Type B pancreatic cell (in vitro differentiated cells): Measurements from ENCODE around the gene TMPRSS3. TPM values are rescaled to one million over a fixed set of nuclear protein-coding genes. Genes with fewer than 3 reads are reported as not detected.

Source experiments
- DNase-seq: peaks from one replicate; pipeline ENCODE4 v3.0.0; 2021; ENCODE audit warnings: mixed read lengths; ENCODE audit not compliant: unreplicated experiment; ENCODE audit errors: extremely low spot score
- H3K27ac Mint-ChIP-seq: 2 replicates; pipeline ENCODE4 v1.8.0; 2021; ENCODE audit warnings: mild to moderate bottlenecking, mixed read lengths
- H3K27me3 Mint-ChIP-seq: 2 replicates; pipeline ENCODE4 v1.8.0; 2021; ENCODE audit warnings: mixed read lengths
- H3K36me3 Mint-ChIP-seq: 2 replicates; pipeline ENCODE4 v1.8.0; 2021; ENCODE audit warnings: mixed read lengths
- H3K4me1 Mint-ChIP-seq: one replicate; pipeline ENCODE4 v1.8.0; 2021; ENCODE audit warnings: mixed read lengths; ENCODE audit not compliant: unreplicated experiment
- H3K4me3 Mint-ChIP-seq: 2 replicates; pipeline ENCODE4 v1.8.0; 2021; ENCODE audit warnings: mild to moderate bottlenecking, mixed read lengths
- H3K9me3 Mint-ChIP-seq: 2 replicates; pipeline ENCODE4 v1.8.0; 2021; ENCODE audit warnings: mixed read lengths
- total RNA-seq: library from RNA; stranded (reverse); gene quantifications from 2 replicates; pipeline ENCODE4 v1.2.1, GENCODE V29; 2021; ENCODE audit warnings: low replicate concordance
- TF ChIP-seq, protein P1 (sequence below): fragments of 200-600 bp; sonication (generic); conservative IDR thresholded peaks from 2 replicates; pipeline ENCODE4 v1.5.0; 2021; ENCODE audit warnings: antibody characterized with exemption, mild to moderate bottlenecking

Gene TMPRSS3
- total RNA-seq, 1 donor from 2014 or later = 1.3 TPM

DNA sequence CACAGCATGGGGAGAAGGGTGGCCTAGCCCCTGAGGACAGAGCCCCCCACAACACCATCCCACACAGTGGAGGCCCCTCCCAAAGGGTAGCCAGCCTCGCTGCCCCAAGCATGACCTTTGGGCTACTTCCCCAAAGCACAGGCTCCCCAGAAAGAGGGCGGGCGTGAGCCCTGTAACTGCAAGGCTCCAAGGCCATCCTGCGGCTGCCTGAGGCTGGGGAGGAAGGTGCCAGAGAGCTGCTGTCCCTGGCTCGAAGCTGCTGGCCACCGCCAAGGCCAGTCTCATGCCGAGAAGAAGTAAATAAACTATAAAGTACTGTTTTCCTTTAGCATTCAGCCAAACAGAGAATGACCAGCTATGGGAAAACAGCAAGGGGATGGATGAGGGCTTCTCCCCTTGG, 35.3 kb upstream of the TMPRSS3 start:
- Mint-ChIP-seq H3K36me3 (no peaks in the 10 kb centered on the region), H3K4me1 (no peaks in the 10 kb centered on the region), H3K4me3 (no peak overlapping the region), H3K27ac (no peak overlapping the region), H3K9me3 (peaks cover 7% of the 10 kb centered on the region), H3K27me3 (peaks cover 32% of the 10 kb centered on the region)
- TF ChIP-seq, protein P1, sequence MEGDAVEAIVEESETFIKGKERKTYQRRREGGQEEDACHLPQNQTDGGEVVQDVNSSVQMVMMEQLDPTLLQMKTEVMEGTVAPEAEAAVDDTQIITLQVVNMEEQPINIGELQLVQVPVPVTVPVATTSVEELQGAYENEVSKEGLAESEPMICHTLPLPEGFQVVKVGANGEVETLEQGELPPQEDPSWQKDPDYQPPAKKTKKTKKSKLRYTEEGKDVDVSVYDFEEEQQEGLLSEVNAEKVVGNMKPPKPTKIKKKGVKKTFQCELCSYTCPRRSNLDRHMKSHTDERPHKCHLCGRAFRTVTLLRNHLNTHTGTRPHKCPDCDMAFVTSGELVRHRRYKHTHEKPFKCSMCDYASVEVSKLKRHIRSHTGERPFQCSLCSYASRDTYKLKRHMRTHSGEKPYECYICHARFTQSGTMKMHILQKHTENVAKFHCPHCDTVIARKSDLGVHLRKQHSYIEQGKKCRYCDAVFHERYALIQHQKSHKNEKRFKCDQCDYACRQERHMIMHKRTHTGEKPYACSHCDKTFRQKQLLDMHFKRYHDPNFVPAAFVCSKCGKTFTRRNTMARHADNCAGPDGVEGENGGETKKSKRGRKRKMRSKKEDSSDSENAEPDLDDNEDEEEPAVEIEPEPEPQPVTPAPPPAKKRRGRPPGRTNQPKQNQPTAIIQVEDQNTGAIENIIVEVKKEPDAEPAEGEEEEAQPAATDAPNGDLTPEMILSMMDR = no peak
- DNase-seq = no peak

DNA sequence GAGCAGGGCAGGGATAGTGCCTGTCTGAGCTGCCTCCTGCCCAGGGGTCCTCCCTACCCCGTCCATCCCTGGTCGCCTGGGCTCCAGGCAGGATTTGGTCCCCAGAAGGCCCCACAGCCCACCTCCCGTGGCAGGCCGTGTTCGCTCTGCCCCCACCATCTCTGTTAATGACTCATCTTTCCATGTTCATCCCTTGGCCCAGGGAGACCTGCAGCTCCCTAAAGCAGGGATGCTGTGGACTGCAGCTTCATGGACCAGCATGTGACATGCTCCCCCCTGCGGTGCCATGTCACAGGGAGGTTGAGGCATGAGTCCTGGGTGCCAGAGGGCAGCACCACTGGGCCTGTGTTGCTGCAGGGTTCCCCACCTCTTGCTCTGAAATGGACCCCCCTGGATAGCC, 34.7 kb upstream of the TMPRSS3 start:
- peaks cover 36% of the 10 kb centered on the region for H3K27me3 Mint-ChIP-seq
- no peak for DNase-seq
- H3K27ac Mint-ChIP-seq = no peak overlapping the region
- H3K4me3 Mint-ChIP-seq = no peak overlapping the region
- TF ChIP-seq, protein P1 = no peak
- no peaks in the 10 kb centered on the region for H3K36me3 Mint-ChIP-seq
- H3K9me3 Mint-ChIP-seq = peaks cover 7% of the 10 kb centered on the region
- H3K4me1 Mint-ChIP-seq = no peaks in the 10 kb centered on the region

DNA sequence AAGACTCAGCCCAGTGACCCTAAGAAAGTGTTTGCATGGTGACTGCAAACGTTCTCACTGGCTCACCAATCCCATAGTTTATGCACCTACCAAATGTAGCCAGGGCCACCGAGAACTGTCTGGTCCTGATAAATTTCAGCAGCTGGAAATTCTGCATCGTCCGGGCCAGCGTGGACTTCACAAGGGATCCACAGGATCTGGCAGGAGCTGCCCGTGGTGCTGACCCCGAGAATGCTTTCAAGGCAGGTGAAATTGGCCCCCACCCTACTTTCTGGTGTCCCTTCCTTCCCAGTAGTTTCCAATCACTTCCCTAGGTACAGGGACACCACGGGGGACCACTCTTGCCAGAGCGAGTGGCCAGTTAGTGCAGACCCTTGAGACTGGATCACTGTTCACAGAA, 34.0 kb upstream of the TMPRSS3 start:
- Mint-ChIP-seq H3K27ac (no peak overlapping the region), H3K36me3 (no peaks in the 10 kb centered on the region), H3K9me3 (peaks cover 7% of the 10 kb centered on the region), H3K27me3 (peaks cover 35% of the 10 kb centered on the region), H3K4me1 (no peaks in the 10 kb centered on the region), H3K4me3 (no peak overlapping the region)
- TF ChIP-seq, protein P1 = no peak
- no peak for DNase-seq

DNA sequence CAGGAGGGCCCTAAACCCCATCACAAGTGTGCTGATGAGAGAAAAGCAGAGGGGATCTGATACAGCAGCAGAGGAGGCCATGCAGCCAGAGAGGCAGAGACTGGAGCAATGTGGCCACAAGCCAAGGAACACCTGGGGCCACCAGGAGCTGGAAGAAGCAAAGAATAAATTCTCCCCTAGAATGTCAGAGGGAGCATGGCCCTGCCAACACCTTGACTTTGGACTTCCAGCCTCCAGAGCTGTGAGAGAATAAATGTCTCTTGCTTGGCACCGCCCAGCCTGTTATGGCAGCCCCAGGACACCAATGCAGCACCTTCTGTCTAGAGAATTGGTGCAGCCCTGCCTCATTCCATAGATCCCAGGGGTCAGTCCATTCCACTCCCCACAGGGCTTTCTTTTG, 33.2 kb upstream of the TMPRSS3 start:
- Mint-ChIP-seq H3K27ac (no peak overlapping the region), H3K9me3 (peaks cover 7% of the 10 kb centered on the region), H3K36me3 (no peaks in the 10 kb centered on the region), H3K27me3 (peaks cover 35% of the 10 kb centered on the region), H3K4me1 (no peaks in the 10 kb centered on the region), H3K4me3 (no peak overlapping the region)
- DNase-seq = no peak
- TF ChIP-seq, protein P1 = no peak

DNA sequence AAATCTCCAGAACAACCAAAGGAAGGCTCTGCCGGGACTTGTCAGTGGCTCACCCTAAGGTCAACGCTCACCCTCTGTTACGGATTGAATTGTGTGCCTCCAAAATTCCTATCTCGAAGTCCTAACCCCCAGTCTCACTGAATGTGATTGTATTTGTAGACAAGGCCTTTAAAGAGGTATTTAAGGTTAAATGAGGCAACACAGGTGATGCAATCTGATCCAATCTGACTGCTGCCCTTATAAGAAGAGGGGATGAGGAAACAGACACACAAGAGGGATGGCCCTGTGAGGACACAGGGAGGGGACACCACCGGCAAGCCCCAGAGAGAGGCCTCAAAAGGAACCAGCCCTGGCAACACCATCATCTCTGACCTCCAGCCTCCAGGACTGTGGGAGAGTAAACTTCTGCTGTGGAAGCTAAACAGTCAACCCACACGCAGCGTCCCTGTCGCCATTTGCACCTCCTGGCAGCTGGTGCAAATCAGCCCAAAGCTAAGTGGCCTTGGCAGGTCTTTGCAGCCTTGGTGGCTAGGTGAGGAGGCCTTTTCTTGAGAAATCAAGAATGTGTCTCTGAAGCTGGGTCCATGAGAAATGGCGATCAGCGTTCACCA, 32.1 kb upstream of the TMPRSS3 start:
- H3K9me3 Mint-ChIP-seq = peaks cover 7% of the 10 kb centered on the region
- TF ChIP-seq, protein P1 = no peak
- H3K27me3 Mint-ChIP-seq = peaks cover 41% of the 10 kb centered on the region
- H3K27ac Mint-ChIP-seq = no peak overlapping the region
- H3K4me3 Mint-ChIP-seq = no peak overlapping the region
- no peaks in the 10 kb centered on the region for H3K4me1 Mint-ChIP-seq
- DNase-seq = no peak
- H3K36me3 Mint-ChIP-seq = no peaks in the 10 kb centered on the region
